LNCAP (cell line): ENCODE measurements around the gene CDKN2D.

ENCODE experiments used
- TF ChIP-seq, protein P1 (sequence below): fragments of 450-650 bp; IDR thresholded peaks from 2 replicates; pipeline ENCODE4 v1.5.1; 2017; ENCODE audit warnings: mild to moderate bottlenecking

CDKN2D gene

DNA sequence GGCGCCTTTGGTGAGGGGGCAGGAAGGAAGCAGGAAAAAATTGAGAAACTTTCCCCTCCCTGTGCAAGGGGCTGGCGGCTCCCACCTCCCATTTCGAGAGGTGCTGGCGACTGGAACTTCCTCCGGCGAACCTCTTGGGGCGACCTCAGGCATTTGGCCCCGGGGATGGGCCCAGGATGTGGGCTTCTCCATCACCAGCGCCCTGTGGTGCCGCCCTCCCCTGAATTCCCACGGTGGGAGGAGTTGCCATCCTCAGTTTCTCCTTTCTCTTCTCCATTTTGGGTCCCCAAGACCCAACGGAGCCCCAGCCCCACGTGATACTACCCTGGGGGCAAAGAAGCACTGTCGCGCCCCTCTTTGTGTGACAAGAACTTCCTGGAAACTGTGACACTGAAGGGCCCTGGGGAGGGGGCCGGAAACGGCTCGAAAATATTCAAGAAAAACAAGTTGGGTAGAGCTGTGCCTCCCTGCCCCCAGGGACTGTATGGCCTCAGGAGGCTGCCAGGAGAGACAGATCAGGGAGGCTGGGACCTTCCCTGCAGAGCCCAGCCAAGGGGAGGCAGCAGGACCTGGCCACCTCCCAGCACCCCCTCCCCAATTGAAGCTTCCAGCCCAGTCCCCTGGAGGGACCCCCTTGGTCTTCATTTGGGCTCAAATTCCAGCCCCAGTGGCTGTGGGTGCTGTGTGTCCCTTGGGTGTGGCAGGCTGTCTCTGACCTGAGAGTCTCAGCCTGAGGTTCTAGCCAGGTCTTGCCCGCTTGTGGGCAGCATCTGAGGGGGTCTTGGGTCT lies 34.5 kb upstream of the CDKN2D start:
- TF ChIP-seq, protein P1, sequence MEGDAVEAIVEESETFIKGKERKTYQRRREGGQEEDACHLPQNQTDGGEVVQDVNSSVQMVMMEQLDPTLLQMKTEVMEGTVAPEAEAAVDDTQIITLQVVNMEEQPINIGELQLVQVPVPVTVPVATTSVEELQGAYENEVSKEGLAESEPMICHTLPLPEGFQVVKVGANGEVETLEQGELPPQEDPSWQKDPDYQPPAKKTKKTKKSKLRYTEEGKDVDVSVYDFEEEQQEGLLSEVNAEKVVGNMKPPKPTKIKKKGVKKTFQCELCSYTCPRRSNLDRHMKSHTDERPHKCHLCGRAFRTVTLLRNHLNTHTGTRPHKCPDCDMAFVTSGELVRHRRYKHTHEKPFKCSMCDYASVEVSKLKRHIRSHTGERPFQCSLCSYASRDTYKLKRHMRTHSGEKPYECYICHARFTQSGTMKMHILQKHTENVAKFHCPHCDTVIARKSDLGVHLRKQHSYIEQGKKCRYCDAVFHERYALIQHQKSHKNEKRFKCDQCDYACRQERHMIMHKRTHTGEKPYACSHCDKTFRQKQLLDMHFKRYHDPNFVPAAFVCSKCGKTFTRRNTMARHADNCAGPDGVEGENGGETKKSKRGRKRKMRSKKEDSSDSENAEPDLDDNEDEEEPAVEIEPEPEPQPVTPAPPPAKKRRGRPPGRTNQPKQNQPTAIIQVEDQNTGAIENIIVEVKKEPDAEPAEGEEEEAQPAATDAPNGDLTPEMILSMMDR = no peak

DNA sequence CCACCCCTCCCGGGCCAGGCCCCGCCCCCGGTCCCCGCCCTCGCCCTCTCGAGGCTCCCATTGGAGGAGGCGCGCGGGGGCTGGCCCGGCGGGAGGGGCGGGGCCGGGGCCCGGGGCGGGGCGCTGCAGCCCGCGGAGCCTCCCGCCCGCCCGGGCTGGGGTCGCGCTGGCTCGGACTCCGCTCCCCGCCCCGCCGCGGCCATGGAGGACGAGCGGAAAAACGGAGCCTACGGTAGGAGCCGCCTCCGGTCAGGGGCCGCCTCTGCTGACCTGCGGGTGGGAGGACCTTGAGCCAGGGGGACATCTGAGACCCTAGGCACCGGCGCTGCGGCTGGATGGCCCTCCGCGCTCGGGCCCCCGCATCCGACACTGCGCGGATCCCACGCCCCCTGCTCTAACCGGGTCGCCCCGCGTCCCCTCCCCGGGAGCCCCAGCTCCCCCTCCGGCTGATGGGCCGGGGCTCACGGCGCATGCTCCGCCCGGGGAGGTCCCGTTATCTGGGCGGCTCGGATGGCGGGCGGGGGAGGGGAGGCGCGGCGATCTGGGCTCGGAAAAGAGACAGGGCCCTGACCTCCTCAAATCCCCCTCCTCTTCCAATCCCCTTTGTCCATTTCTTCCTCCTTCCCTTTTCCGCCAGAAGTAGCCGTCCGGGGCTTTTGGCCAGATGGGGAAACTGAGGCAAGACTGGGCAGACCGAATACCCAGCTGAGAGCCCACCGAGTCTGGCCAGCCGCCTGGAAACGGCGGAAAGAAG lies 33.7 kb upstream of the CDKN2D start:
- TF ChIP-seq, protein P1 = no peak

DNA sequence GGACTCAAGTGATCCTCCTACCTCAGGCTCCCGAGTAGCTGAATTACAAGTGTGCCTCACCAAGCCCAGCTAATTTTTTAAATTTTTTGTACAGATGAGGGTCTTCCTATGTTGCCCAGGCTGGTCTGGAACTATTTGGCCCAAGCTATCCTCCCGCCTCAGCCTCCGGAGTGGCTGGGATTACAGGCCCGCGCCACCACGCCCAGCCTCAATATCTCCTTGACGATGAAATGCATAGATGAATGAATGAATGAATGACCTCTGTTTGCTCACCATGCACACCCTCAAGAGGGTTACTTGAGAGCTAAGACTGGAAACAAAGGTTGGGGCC lies 33.2 kb upstream of the CDKN2D start:
- TF ChIP-seq, protein P1 = no peak

DNA sequence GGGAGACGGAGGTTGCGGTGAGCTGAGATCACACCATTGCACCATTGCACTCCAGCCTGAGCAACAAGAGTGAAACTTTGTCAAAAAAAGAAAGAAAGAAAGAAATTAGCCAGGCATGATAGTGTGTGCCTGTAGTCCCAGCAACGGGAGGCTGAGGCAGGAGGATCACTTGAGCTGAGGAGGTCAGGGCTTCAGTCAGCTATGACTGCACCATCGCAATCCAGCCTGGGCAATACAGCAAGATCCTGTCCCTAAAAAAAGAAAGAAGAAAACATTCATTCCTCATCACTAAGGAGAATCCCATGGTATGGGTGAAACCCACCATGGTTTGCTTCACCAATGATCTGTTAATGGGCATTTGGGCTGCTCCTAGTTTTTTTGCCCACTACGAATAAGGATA lies 31.4 kb upstream of the CDKN2D start:
- TF ChIP-seq, protein P1 = no peak

DNA sequence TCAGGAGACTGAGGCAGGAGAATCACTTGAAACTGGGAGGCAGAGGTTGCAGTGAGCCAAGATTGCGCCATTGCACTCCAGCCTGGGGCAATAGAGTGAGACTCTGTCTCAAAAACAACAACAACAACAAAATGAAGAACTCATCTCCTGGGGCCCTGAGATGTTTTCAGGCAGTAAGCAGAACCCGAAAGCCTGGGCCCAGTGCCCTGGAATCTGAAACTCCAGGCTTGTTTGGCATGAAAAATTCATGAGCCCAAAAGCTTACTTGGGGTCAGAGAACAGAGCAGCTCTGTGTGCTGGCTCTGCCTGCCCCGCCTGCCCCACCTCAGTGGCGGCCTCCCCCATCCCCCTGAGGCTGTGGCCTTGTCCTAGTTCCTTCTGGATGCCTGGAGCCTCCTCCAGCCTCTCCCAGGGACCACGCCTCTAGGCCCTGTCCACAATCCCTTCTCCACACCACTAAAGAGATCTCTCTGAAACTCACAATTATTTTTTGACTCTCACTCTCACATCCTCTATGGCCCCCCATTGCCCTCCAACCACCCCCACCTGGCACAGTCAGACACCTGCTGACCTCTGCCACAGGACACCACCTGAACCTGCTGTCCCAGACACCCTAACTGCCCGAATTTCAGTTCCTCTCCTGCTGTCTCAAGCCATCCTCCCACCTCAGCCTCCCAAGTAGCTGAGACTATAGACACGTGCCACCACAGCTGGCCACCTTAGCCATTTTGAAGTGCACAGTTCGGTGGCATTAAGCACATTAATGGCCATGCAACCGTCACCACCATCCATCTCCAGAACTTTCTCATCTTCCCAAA lies 25.2 kb upstream of the CDKN2D start:
- TF ChIP-seq, protein P1 = no peak

DNA sequence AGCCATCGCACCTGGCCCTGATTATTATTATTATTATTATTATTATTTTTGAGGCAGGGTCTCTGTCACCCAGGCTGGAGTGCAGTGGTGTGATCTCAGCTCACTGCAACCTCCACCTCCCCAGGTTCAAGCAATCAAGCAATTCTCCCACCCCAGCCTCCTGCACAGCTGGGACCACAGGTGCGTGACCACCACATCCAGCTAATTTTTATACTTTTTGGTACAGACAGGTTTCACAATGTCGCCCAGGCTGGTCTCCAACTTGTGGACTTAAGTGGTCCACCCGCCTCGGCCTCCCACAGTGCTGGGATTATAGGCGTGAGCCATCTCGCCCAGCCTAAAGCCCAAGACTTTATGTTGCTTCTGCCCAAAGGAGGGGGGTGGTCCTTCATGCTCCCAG lies 24.4 kb upstream of the CDKN2D start:
- TF ChIP-seq, protein P1 = no peak

DNA sequence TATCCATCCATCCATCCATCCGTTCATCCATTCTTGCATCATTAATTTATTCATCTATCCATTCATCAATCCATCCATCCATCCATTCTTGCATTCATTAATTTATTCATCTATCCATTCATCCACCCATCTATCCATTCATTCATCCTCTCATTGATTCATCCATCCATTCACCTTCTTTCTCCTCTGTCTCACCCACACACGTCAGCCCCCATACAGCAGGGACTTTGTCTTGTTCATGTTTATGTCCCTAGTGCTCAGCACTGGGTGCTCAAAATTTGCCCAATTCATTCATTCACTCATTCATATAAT lies 19.0 kb upstream of the CDKN2D start:
- TF ChIP-seq, protein P1 = no peak
